SU-DHL-6 (cell line): ENCODE measurements around the gene CTBP1.

Experiments used
- H2AFZ ChIP-seq: fragments of 200-600 bp; sonication (generic); 2 replicates; pipeline ENCODE4 v1.6.1; 2014; ENCODE audit warnings: low read depth, mild to moderate bottlenecking, moderate library complexity, mixed read lengths, antibody characterized with exemption, low read length; ENCODE audit not compliant: severe bottlenecking
- H3F3A ChIP-seq: fragments of 200-600 bp; shearing (Covaris generic); 2 replicates; pipeline ENCODE4 v1.6.0; 2016; ENCODE audit warnings: antibody characterized with exemption, mild to moderate bottlenecking; ENCODE audit not compliant: insufficient read depth
- H3K27ac ChIP-seq: fragments of 200-600 bp; sonication (generic); 2 replicates; pipeline ENCODE4 v1.5.1; 2016; ENCODE audit warnings: low read depth, mild to moderate bottlenecking, low read length, moderate library complexity, mixed read lengths
- H3K27me3 ChIP-seq: fragments of 200-600 bp; sonication (generic), shearing (Covaris generic); 2 replicates; pipeline ENCODE4 v1.6.0; 2014; ENCODE audit warnings: mild to moderate bottlenecking, low read length
- H3K36me3 ChIP-seq: fragments of 200-600 bp; sonication (generic); 2 replicates; pipeline ENCODE4 v1.6.1; 2014; ENCODE audit warnings: mild to moderate bottlenecking, low read length, mixed read lengths
- H3K4me2 ChIP-seq: fragments of 300-600, 200-600 bp; shearing (Covaris generic), sonication (generic); 2 replicates; pipeline ENCODE4 v1.6.0; 2014; ENCODE audit warnings: low read length, low read depth, mild to moderate bottlenecking; ENCODE audit not compliant: poor library complexity, severe bottlenecking
- H3K4me3 ChIP-seq: fragments of 200-600 bp; sonication (generic); 2 replicates; pipeline ENCODE4 v1.5.1; 2014; ENCODE audit warnings: antibody characterized with exemption, low read length, mild to moderate bottlenecking, mixed read lengths; ENCODE audit not compliant: insufficient read depth, poor library complexity, severe bottlenecking
- H3K79me2 ChIP-seq: fragments of 200-600 bp; sonication (generic); 2 replicates; pipeline ENCODE4 v1.6.1; 2014; ENCODE audit warnings: mild to moderate bottlenecking, low read length, moderate library complexity; ENCODE audit not compliant: insufficient read depth
- H3K9ac ChIP-seq: fragments of 200-600 bp; sonication (generic); 2 replicates; pipeline ENCODE4 v1.7.0; 2014; ENCODE audit warnings: mild to moderate bottlenecking, low read length
- H3K9me2 ChIP-seq: fragments of 200-600 bp; sonication (generic); replicated peaks from 2 replicates; pipeline ENCODE4 v1.6.1; 2014; ENCODE audit warnings: low read length; ENCODE audit not compliant: insufficient read depth
- H3K9me3 ChIP-seq: fragments of 200-600 bp; sonication (generic); 2 replicates; pipeline ENCODE4 v1.6.1; 2014; ENCODE audit warnings: low read length, mixed read lengths; ENCODE audit not compliant: insufficient read depth
- H4K20me1 ChIP-seq: fragments of 200-600 bp; sonication (generic); 2 replicates; pipeline ENCODE4 v1.6.1; 2014; ENCODE audit warnings: low read depth, mild to moderate bottlenecking, antibody characterized with exemption, low read length, moderate library complexity, mixed read lengths
- EZH2phosphoT487 ChIP-seq: fragments of 200-600 bp; sonication (generic), shearing (Covaris generic); conservative IDR thresholded peaks from 2 replicates; pipeline ENCODE4 v1.6.1; 2018; ENCODE audit warnings: mild to moderate bottlenecking, antibody characterized with exemption, low read length, moderate library complexity, mixed read lengths
- TF ChIP-seq, protein P1 (sequence below): fragments of 200-600 bp; sonication (generic); IDR thresholded peaks from one replicate; pipeline ENCODE4 v1.5.1; 2017; ENCODE audit warnings: antibody characterized with exemption, mild to moderate bottlenecking, low read length, moderate library complexity; ENCODE audit not compliant: insufficient read depth, poor library complexity, severe bottlenecking

The CTBP1 gene

DNA sequence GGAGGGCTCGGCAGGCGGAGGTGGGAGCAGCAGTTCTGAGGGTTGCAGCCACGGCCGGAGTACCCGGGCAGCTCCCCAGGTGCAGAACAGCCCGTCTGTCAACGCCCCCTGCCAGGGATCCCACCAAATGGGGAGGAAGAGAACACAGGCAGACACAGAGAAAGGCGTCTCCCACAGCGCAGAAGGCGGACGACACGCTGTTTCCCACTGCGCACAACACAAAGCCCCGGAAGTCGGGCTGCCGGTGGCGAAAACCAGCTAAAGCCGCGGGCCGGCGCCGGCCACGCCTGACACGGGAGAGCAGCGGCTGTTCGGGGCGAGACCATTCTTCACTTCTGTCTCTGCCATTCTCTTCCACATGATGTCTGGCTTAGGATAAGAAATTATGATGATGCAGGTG, 31.6 kb downstream of the CTBP1 start:
- H3K27me3 ChIP-seq = no peaks in the 10 kb centered on the region
- H3K27ac ChIP-seq = peak overlapping the region; percentile 100
- H3K9ac ChIP-seq = peak overlapping the region; percentile 52
- no peaks in the 10 kb centered on the region for H4K20me1 ChIP-seq
- peak overlapping the region; percentile 98 for H3K4me2 ChIP-seq
- no peak for TF ChIP-seq EZH2phosphoT487
- TF ChIP-seq, protein P1, sequence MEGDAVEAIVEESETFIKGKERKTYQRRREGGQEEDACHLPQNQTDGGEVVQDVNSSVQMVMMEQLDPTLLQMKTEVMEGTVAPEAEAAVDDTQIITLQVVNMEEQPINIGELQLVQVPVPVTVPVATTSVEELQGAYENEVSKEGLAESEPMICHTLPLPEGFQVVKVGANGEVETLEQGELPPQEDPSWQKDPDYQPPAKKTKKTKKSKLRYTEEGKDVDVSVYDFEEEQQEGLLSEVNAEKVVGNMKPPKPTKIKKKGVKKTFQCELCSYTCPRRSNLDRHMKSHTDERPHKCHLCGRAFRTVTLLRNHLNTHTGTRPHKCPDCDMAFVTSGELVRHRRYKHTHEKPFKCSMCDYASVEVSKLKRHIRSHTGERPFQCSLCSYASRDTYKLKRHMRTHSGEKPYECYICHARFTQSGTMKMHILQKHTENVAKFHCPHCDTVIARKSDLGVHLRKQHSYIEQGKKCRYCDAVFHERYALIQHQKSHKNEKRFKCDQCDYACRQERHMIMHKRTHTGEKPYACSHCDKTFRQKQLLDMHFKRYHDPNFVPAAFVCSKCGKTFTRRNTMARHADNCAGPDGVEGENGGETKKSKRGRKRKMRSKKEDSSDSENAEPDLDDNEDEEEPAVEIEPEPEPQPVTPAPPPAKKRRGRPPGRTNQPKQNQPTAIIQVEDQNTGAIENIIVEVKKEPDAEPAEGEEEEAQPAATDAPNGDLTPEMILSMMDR = no peak
- no peak overlapping the region for H2AFZ ChIP-seq
- H3K79me2 ChIP-seq = peaks cover 18% of the 10 kb centered on the region; the same call in 1 of the 2 replicates
- H3K4me3 ChIP-seq = no peak overlapping the region
- peaks cover 59% of the 10 kb centered on the region for H3F3A ChIP-seq
- H3K36me3 ChIP-seq = no peaks in the 10 kb centered on the region
- no peaks in the 10 kb centered on the region for H3K9me3 ChIP-seq
- H3K9me2 ChIP-seq = no peaks in the 10 kb centered on the region

DNA sequence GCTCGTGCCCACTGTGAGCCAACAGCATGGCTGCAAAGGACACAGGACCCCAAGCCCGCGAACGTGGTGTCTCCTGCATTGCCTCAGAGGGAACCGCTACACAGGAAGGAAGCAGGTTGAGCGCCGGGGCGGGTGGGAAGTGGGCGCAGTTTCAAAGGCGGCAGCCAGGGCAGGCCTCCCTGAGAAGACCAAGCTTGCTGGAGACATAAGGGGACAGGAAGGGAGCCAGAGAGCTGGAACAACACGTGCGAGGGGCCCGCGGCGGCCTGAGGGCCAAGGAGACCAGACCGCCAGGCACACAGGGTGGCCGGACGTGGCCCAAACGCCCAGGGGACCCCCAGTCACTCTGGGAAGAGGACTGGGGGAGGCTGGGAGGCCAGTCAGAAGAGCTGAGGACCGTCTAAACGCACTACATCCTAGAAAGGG, 32.0 kb downstream of the CTBP1 start:
- Histone ChIP-seq H3K27ac (peak overlapping the region; percentile 100), H3K9ac (peak overlapping the region; percentile 52), H3K36me3 (no peaks in the 10 kb centered on the region), H3K9me3 (no peaks in the 10 kb centered on the region), H3K4me3 (peak overlapping the region; percentile 1), H2AFZ (no peak overlapping the region), H3K9me2 (no peaks in the 10 kb centered on the region), H4K20me1 (no peaks in the 10 kb centered on the region), H3K4me2 (peak overlapping the region; percentile 98), H3K27me3 (no peaks in the 10 kb centered on the region), H3K79me2 (peaks cover 18% of the 10 kb centered on the region; the same call in 1 of the 2 replicates), H3F3A (peaks cover 59% of the 10 kb centered on the region)
- TF ChIP-seq, protein P1 = no peak
- no peak for TF ChIP-seq EZH2phosphoT487

DNA sequence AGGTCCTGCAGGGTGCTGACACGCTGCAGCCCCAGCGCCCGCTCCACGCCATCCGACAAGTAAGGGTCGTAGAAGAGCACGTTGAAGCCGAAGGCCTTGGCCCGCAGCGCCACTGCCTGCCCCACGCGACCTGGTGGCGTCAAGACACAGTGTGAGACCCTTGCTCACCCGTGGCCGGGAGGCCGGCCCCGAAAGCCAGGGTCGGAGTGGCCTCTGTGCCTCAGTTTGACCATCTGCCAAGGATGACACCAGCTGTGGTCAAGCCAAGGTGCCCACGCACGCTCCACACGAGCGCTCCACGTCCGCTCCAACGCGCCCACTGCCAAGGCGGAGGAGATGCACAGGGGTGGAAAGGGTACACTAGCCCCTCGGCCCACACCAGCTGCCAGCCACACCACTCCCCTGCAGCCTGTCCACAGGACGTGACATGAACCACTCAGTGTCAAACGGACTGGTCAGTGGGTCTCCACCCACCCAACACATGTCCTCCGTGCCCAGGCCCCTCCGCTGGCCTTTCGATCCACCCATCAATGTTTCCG, 32.8 kb downstream of the CTBP1 start:
- peaks cover 18% of the 10 kb centered on the region; the same call in 1 of the 2 replicates for H3K79me2 ChIP-seq

More for the DNA sequence above, 32.8 kb downstream of the CTBP1 start:
- TF ChIP-seq, protein P1 = no peak
- no peak for TF ChIP-seq EZH2phosphoT487
- H3K27ac ChIP-seq = peak overlapping the region; percentile 100
- no peaks in the 10 kb centered on the region for H3K27me3 ChIP-seq
- H2AFZ ChIP-seq = no peak overlapping the region
- H3K4me2 ChIP-seq = peak overlapping the region; percentile 98
- peak overlapping the region; percentile 1 for H3K4me3 ChIP-seq
- peaks cover 52% of the 10 kb centered on the region for H3F3A ChIP-seq
- H3K36me3 ChIP-seq = no peaks in the 10 kb centered on the region
- peak overlapping the region; percentile 52 for H3K9ac ChIP-seq
- no peaks in the 10 kb centered on the region for H3K9me3 ChIP-seq
- no peaks in the 10 kb centered on the region for H3K9me2 ChIP-seq
- no peaks in the 10 kb centered on the region for H4K20me1 ChIP-seq
